Kidney capillary endothelial cell (primary cell): ENCODE data around the gene CNTNAP2.
"Not testable (repeated sequence)": the region's sequence is repeated elsewhere in the genome, so short reads cannot be mapped to it uniquely, and the experiment has no call there.

ENCODE experiments used
- DNase-seq: peaks from one replicate; pipeline ENCODE4 v3.0.0-alpha.2; 2018; ENCODE audit warnings: low spot score

The CNTNAP2 gene

GRCh38 chr7:148035950-148036349, 1919.3 kb downstream of the CNTNAP2 start:
- no peak for DNase-seq

- DNase-seq = no peak
These were observed 1920.4 kb downstream of the CNTNAP2 start for GRCh38 chr7:148037044-148037443.

GRCh38 chr7:148041156-148041555, 1924.6 kb downstream of the CNTNAP2 start:
- DNase-seq = no peak

- DNase-seq = no peak
These were observed 1926.5 kb downstream of the CNTNAP2 start for GRCh38 chr7:148042935-148043631.

GRCh38 chr7:148044173-148044572, 1927.6 kb downstream of the CNTNAP2 start:
- no peak for DNase-seq

- DNase-seq = no peak
These were observed 1928.9 kb downstream of the CNTNAP2 start for GRCh38 chr7:148045521-148045920.

GRCh38 chr7:148049068-148049467, 1932.5 kb downstream of the CNTNAP2 start:
- DNase-seq = no peak

GRCh38 chr7:148050492-148051158, 1934.0 kb downstream of the CNTNAP2 start:
- DNase-seq = no peak

- no peak for DNase-seq
These were observed 1939.8 kb downstream of the CNTNAP2 start for GRCh38 chr7:148056406-148056805.

- no peak for DNase-seq
These were observed 1941.5 kb downstream of the CNTNAP2 start for GRCh38 chr7:148058092-148058491.

GRCh38 chr7:148058753-148059152, 1942.2 kb downstream of the CNTNAP2 start:
- no peak for DNase-seq

GRCh38 chr7:148060724-148061123, 1944.1 kb downstream of the CNTNAP2 start:
- DNase-seq = no peak

GRCh38 chr7:148078111-148078510, 1961.5 kb downstream of the CNTNAP2 start:
- DNase-seq = not testable (repeated sequence)

GRCh38 chr7:148079206-148080080, 1962.8 kb downstream of the CNTNAP2 start:
- no peak for DNase-seq

GRCh38 chr7:148083448-148083847, 1966.8 kb downstream of the CNTNAP2 start:
- DNase-seq = no peak

- DNase-seq = peak; percentile 7
These were observed 1967.5 kb downstream of the CNTNAP2 start for GRCh38 chr7:148084138-148084537.

GRCh38 chr7:148091882-148092281, 1975.3 kb downstream of the CNTNAP2 start:
- DNase-seq = no peak

GRCh38 chr7:148093375-148094166, 1977.0 kb downstream of the CNTNAP2 start:
- no peak for DNase-seq

GRCh38 chr7:148095066-148095465, 1978.5 kb downstream of the CNTNAP2 start:
- DNase-seq = no peak

GRCh38 chr7:148104136-148104716, 1987.6 kb downstream of the CNTNAP2 start:
- DNase-seq = no peak

GRCh38 chr7:148104924-148105323, 1988.3 kb downstream of the CNTNAP2 start:
- DNase-seq = no peak

- DNase-seq = no peak
These were observed 1989.3 kb downstream of the CNTNAP2 start for GRCh38 chr7:148105853-148106252.
